ENCODE measurements around the gene ABRACL.

- TF ChIP-seq POLR2A (IDR thresholded peaks at IDR 0.05; ENCODE audit: extremely low read depth, insufficient read length) (no peak), CTCF (IDR thresholded peaks at IDR 0.05; ENCODE audit: low read depth, low read length) (no peak), MYC (IDR thresholded peaks at IDR 0.05; ENCODE audit: low read depth, low read length) (no peak), MAX (IDR thresholded peaks at IDR 0.05; ENCODE audit: low read depth, low read length) (no peak)
Measured at GRCh38 chr6:138989098-138989983, 39.2 kb upstream of the ABRACL start.
